GM23248 (cell line): ENCODE measurements around the gene KAZN. TPM values are rescaled to one million over a fixed set of nuclear protein-coding genes. Genes with fewer than 3 reads are reported as not detected.

Experiments
- DNase-seq: peaks from one replicate; pipeline ENCODE4 v3.0.0-alpha.2; 2015
- H2AFZ ChIP-seq: fragments of 200-600 bp; sonication (generic); 2 replicates; pipeline ENCODE4 v1.6.1; 2016; ENCODE audit warnings: antibody characterized with exemption
- H3F3A ChIP-seq: fragments of 200-600 bp; sonication (generic); 2 replicates; pipeline ENCODE4 v1.6.1; 2016; ENCODE audit warnings: mild to moderate bottlenecking, antibody characterized with exemption, mixed run types; ENCODE audit not compliant: insufficient read depth
- H3K27ac ChIP-seq: fragments of 200-600 bp; sonication (generic); 2 replicates; pipeline ENCODE4 v1.5.1; 2016; ENCODE audit warnings: mild to moderate bottlenecking
- H3K27me3 ChIP-seq: fragments of 200-600 bp; sonication (generic); replicated peaks from 2 replicates; pipeline ENCODE4 v1.6.1; 2016; ENCODE audit warnings: mild to moderate bottlenecking; ENCODE audit not compliant: insufficient read depth
- H3K36me3 ChIP-seq: fragments of 200-600 bp; sonication (generic); 2 replicates; pipeline ENCODE4 v1.6.1; 2016; ENCODE audit warnings: low read depth, mild to moderate bottlenecking
- H3K4me1 ChIP-seq: fragments of 200-600 bp; sonication (generic); 2 replicates; pipeline ENCODE4 v1.6.1; 2016; ENCODE audit warnings: mild to moderate bottlenecking; ENCODE audit not compliant: insufficient read depth
- H3K4me2 ChIP-seq: fragments of 200-600 bp; sonication (generic); one replicate; pipeline ENCODE4 v1.6.1; 2016; ENCODE audit warnings: mild to moderate bottlenecking; ENCODE audit not compliant: unreplicated experiment
- H3K4me3 ChIP-seq: fragments of 200-600 bp; sonication (generic); 2 replicates; pipeline ENCODE4 v1.5.1; 2016; ENCODE audit warnings: mild to moderate bottlenecking
- H3K79me2 ChIP-seq: fragments of 200-600 bp; sonication (generic); 2 replicates; pipeline ENCODE4 v1.6.1; 2016; ENCODE audit warnings: mild to moderate bottlenecking; ENCODE audit not compliant: insufficient read depth
- H3K9ac ChIP-seq: fragments of 200-600 bp; sonication (generic); 2 replicates; pipeline ENCODE4 v1.6.1; 2016; ENCODE audit warnings: mild to moderate bottlenecking
- H3K9me2 ChIP-seq: fragments of 200-600 bp; sonication (generic); 2 replicates; pipeline ENCODE4 v1.6.1; 2016; ENCODE audit warnings: mixed run types, mild to moderate bottlenecking, moderate library complexity; ENCODE audit not compliant: insufficient read depth
- H3K9me3 ChIP-seq: fragments of 200-600 bp; sonication (generic); one replicate; pipeline ENCODE4 v1.6.1; 2017; ENCODE audit warnings: low read depth
- H4K20me1 ChIP-seq: fragments of 200-600 bp; sonication (generic); 2 replicates; pipeline ENCODE4 v1.6.0; 2016; ENCODE audit not compliant: insufficient read depth
- EZH2 ChIP-seq: fragments of 200-600 bp; sonication (generic); IDR thresholded peaks from 2 replicates; pipeline ENCODE4 v1.6.1; 2018; ENCODE audit warnings: antibody characterized with exemption, mild to moderate bottlenecking; ENCODE audit not compliant: insufficient read depth, poor library complexity, severe bottlenecking
- EZH2phosphoT487 ChIP-seq: fragments of 200-600 bp; sonication (generic); IDR thresholded peaks from 2 replicates; pipeline ENCODE4 v1.6.1; 2018; ENCODE audit warnings: antibody characterized with exemption, moderate library complexity, mild to moderate bottlenecking, low read depth; ENCODE audit not compliant: insufficient read depth
- WGBS, 2 experiments: methylation state at CpG; one replicate each; pipeline ENCODE4 v1.1.6; 2015 to 2017; ENCODE audit warnings: low lambda C conversion rate in 2 of 2, low coverage in 1 of 2; ENCODE audit errors: missing lambda C conversion rate in 2 of 2; 5-methylcytosine and 5-hydroxymethylcytosine counted together
- in situ Hi-C: fragments of 300-500 bp; cut with MboI; formaldehyde crosslinking; loops from 2 replicates; pipeline ENCODE4 v1.15.0; 2020
- polyA plus RNA-seq: library from polyadenylated mRNA; unstranded; fragments of >200 nt; fragmentation: Nextera tagmentation; extraction: Ambion mirVana; gene quantifications from 2 replicates; pipeline ENCODE4 v1.2.1, GENCODE V29; 2016
- total RNA-seq: library from RNA; depleted of rRNA; stranded (reverse); fragments of >200 nt; shearing (Covaris generic); gene quantifications from 2 replicates; pipeline ENCODE4 v1.2.3, GENCODE V29; 2014

KAZN gene
- total and polyA plus RNA-seq, 2 experiments from 2014 or later: 4.9 to 7.2 TPM

- H4K20me1 ChIP-seq: no peaks in the 10 kb centered on the region
- TF ChIP-seq EZH2phosphoT487: no peak
- TF ChIP-seq EZH2: no peak
- H3K9me3 ChIP-seq: no peaks in the 10 kb centered on the region
- H3F3A ChIP-seq: no peaks in the 10 kb centered on the region
- H3K27ac ChIP-seq: no peak overlapping the region
- no peaks in the 10 kb centered on the region for H3K36me3 ChIP-seq
- H3K9ac ChIP-seq: no peak overlapping the region
- no peak overlapping the region for H3K4me3 ChIP-seq
- H3K79me2 ChIP-seq: no peaks in the 10 kb centered on the region
- H3K4me1 ChIP-seq: no peaks in the 10 kb centered on the region
- no peaks in the 10 kb centered on the region for H3K9me2 ChIP-seq
- no peak for DNase-seq
- H3K27me3 ChIP-seq: no peaks in the 10 kb centered on the region
- no peak overlapping the region for H3K4me2 ChIP-seq
- in situ Hi-C loops: no loop called here
- 44 to 49% methylated on average over 5 to 6 of the region's 6 CpGs for WGBS, 2 experiments
- H2AFZ ChIP-seq: no peak overlapping the region
These were observed 497.0 kb downstream of the KAZN start for GRCh38 chr1:15095496-15095875.

- WGBS, 2 experiments: 62 to 68% methylated on average over 7 of the region's 7 CpGs
- Histone ChIP-seq H3K9me2 (no peaks in the 10 kb centered on the region), H2AFZ (no peak overlapping the region), H3K27ac (no peak overlapping the region), H3K36me3 (no peaks in the 10 kb centered on the region), H4K20me1 (no peaks in the 10 kb centered on the region), H3K9ac (no peak overlapping the region), H3K4me2 (no peak overlapping the region), H3K4me3 (no peak overlapping the region), H3K4me1 (no peaks in the 10 kb centered on the region), H3K27me3 (no peaks in the 10 kb centered on the region), H3K79me2 (no peaks in the 10 kb centered on the region), H3F3A (no peaks in the 10 kb centered on the region), H3K9me3 (no peaks in the 10 kb centered on the region)
- DNase-seq: no peak
- TF ChIP-seq EZH2: no peak
- no peak for TF ChIP-seq EZH2phosphoT487
- in situ Hi-C loops: no loop called here
These were observed 497.8 kb downstream of the KAZN start for GRCh38 chr1:15096293-15096692.

- no peak for DNase-seq
These were observed 500.0 kb downstream of the KAZN start for GRCh38 chr1:15098176-15099125.

GRCh38 chr1:15099441-15100120 is 501.1 kb downstream of the KAZN start:
- in situ Hi-C loops: no loop called here

More at GRCh38 chr1:15098176-15099125, 500.0 kb downstream of the KAZN start:
- no peaks in the 10 kb centered on the region for H3K9me2 ChIP-seq
- H3K4me2 ChIP-seq: no peak overlapping the region
- H3K9me3 ChIP-seq: no peaks in the 10 kb centered on the region
- in situ Hi-C loops: no loop called here
- no peaks in the 10 kb centered on the region for H3K4me1 ChIP-seq
- H3K79me2 ChIP-seq: no peaks in the 10 kb centered on the region
- H4K20me1 ChIP-seq: no peaks in the 10 kb centered on the region
- no peaks in the 10 kb centered on the region for H3F3A ChIP-seq
- 77 to 80% methylated on average over 15 of the region's 15 CpGs for WGBS, 2 experiments
- no peak overlapping the region for H2AFZ ChIP-seq
- no peak overlapping the region for H3K27ac ChIP-seq
- H3K36me3 ChIP-seq: no peaks in the 10 kb centered on the region
- H3K9ac ChIP-seq: no peak overlapping the region
- TF ChIP-seq EZH2phosphoT487 (no peak), EZH2 (no peak)
- H3K27me3 ChIP-seq: 0 out of 2 replicates have a peak, but pooled peaks cover 6% of the 10 kb centered on the region
- H3K4me3 ChIP-seq: no peak overlapping the region

More at GRCh38 chr1:15099441-15100120, 501.1 kb downstream of the KAZN start:
- no peak for DNase-seq
- Histone ChIP-seq H3K4me3 (no peak overlapping the region), H3K27me3 (0 out of 2 replicates have a peak, but pooled peaks cover 6% of the 10 kb centered on the region), H3K9ac (no peak overlapping the region), H2AFZ (no peak overlapping the region), H3K9me3 (no peaks in the 10 kb centered on the region), H3K4me1 (no peaks in the 10 kb centered on the region), H3K4me2 (no peak overlapping the region), H3K9me2 (no peaks in the 10 kb centered on the region), H3K36me3 (no peaks in the 10 kb centered on the region), H4K20me1 (no peaks in the 10 kb centered on the region), H3F3A (no peaks in the 10 kb centered on the region), H3K79me2 (no peaks in the 10 kb centered on the region), H3K27ac (no peak overlapping the region)
- TF ChIP-seq EZH2phosphoT487 (no peak), EZH2 (no peak)
- 50 to 53% methylated on average over 14 to 15 of the region's 15 CpGs for WGBS, 2 experiments
